NCI-H2196 treated with DMSO at 0.1 percent for 48 hours (cell line): ENCODE data around the gene PSMB5.

ENCODE experiments used
- DNase-seq: peaks from one replicate; lab custom pipeline; 2025; ENCODE audit not compliant: unreplicated experiment; lab: John Stamatoyannopoulos, UW

The PSMB5 gene

DNA sequence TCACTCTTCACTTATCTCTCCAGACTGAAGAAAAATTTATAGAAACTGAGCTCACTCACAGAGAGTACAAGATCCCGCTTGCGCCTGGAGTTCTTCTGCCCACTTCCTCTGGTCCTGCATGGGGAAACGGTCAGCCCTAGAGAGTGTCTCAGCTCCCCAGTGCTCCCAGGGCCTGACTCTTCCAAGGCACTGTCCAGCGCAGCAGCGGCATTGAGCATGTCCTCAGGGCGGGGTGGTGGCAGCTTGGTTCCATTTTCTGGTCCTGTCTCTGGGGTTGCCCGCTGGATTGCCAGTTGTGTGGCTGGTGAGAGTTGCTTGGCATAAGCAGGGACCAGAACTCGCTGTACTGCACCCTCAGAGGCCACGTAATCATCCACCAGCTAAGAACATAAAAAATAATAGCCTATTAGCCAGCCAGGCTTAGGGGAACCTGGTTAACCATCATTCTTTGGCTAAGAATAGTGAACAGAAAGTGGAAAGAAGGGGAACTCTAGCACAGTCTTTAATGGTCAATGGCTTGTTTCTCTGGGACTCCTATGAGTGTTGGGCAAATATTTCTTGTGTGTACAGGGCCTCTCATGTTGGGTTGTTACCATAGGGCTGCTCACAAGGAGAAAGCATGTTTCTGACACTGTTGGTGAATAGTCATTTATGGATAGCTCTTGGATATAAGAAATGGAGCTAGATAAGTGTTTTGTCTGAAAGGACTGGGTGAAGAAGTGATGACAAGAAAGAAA lies 38.6 kb downstream of the PSMB5 start:
- DNase-seq, result no peak

DNA sequence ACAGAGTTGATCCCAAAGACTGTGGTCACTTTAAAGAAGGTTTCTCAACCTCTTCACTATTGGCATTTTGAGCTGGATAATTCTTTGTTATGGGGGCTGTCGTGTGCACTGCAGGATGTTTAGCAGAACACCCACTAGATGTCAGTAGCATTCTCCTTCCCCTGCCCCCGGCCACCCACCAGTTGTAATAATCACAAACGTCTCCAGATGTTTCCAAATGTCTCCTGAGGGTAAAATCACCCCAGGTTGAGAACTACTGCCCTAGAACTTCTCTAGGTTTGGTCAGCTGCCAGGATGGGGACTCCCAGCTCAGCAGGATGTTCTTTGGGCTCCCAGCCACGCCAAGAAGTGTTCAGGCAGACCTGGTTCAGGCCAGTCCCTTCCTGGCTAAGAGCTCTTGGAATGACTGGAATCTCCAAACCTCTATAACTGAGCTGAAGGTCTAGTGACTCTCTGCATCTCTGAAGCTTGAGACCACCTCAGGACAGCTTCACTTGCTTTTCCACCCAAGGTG lies 39.9 kb downstream of the PSMB5 start:
- DNase-seq, result no peak

DNA sequence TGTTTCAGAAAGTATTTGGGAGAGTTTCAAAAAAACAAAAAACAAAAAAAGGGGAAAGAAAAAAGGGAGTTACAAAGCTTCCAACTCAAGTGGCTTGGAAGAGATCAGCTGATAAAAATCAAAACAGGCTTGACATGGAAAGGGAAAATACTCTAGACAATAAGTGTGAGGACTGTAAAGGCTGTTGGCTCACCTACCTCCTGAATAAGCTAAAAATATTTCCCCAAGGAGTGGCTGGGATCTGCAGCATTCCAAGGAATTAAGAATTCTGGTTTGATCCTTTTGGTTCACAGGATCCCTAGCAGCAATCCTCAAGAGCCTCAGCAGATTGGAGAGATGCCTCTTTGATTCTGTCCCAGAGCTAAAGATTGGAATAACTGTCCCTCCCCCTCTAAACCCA lies 41.2 kb downstream of the PSMB5 start:
- DNase-seq, result no peak

DNA sequence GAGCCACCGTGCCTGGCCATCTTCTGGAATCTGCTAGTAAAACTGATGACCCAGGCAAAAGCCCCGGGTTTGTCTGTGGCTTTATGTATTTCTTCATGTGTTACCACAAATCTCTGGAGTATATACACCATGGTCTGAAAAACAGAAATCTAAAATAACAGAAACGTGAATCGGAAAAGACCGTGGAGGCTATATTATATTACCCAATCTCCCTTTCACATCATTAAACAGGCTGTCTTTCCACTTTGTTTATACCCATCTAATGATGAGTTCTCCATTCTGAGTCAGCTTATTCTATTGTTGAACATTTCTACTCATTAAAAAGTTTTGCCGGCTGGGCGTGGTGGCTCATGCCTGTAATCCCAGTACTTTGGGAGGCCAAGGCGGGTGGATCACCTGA lies 42.8 kb downstream of the PSMB5 start:
- no peak for DNase-seq

DNA sequence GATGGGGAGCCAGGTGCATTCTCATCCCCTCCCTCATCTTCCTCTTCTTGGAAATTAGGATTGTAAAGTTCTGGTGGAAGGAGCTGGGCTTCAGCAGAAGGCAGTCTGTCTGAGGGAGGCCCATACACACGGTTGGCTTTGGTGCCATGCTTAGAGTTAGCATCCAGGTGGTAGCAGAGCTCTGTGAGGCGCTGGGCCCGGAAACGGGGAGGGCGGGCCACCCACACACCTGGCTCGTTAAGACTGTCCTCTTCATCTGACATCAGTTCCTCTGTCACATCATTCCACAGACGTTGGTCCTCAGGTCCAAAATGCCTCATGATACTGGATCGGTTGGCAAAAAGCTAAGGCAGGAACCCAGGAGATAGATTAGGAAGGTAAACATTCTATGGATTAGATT lies 47.4 kb downstream of the PSMB5 start:
- no peak for DNase-seq

DNA sequence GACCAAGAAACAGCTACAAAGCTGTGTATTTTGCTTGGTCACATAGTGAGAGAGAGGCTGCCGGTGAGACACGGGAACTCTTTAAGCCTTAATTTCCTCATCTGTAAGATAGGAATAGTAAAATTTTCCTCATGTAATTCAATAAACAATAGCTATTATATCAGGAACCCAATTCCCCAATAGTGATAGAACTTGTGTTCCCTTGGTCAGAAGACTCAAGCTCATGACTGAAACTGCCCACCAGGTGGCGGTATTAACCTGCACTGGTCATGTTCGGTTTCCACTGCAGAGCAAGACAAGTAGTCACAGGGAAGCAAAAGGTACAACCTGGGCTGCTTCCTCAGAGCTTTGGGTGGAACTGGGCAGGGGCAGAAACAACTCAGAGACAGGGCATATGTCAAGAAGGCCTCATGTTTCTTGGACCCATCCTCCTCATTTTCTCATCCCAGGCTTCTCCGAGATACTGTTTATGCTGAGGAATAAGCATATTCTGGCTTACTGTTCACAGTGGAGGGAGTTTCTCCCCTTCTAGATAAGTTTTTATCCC lies 48.1 kb downstream of the PSMB5 start:
- peak; percentile 54 for DNase-seq

DNA sequence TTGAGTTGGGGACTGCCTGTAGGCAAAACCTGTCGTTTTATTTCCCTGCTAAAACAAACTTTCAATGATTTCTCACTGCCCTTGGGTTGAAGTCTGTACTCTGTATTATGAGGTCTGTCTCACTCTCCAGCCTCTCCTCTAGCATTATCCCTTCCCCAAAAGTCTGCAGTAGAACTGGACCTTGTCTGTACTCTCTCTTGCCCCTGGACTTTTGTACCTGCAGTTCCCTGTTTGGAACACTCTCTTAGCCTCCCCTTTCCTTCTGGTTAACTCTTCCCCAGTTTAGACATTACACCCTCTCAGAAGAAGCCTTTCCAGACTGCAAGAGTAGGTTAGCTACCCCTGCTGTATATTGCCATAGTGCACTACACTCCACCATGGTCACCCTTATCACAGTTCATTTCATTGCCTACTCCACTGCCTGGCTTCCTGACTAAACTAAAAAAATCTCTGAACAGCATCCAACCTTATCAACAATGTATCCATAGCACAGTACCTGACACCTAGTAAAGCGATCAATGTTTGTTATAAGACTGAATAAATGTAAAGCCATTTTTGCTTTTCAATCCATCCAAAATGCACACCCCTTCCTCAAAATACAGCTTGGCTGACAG lies 48.7 kb downstream of the PSMB5 start:
- no peak for DNase-seq

DNA sequence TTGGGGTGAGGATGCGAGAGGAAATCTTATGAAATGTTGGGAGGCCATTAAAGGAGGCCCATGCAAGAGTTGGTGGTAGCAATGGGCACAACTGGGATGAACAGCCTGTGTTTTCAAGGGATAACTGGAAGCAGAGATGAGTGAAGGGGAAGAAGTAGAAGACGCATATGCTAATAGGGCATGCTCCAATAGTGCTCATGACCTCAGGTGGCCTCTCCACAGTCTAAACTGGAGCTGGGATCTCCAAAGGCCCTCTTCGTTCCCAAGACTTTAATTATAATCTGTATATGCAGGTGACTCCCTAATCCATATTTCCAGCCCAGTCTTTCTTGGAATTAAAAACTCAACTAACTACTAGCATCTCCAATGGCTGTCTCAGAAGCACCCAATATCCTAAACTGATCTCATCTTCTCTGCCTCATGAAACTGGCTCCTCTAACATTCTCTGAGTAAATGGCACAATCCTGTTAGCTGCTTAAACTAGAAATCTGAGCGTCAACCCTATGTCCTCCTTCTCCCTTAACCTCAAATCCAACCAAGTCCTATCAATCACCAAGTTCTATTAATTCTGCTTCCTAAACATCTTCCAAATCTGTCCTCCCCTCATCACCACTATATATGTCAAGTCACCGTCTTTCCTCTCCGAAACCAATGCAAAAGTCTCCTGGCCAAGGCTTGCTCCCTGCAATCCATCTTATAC lies 49.6 kb downstream of the PSMB5 start:
- DNase-seq, result no peak

DNA sequence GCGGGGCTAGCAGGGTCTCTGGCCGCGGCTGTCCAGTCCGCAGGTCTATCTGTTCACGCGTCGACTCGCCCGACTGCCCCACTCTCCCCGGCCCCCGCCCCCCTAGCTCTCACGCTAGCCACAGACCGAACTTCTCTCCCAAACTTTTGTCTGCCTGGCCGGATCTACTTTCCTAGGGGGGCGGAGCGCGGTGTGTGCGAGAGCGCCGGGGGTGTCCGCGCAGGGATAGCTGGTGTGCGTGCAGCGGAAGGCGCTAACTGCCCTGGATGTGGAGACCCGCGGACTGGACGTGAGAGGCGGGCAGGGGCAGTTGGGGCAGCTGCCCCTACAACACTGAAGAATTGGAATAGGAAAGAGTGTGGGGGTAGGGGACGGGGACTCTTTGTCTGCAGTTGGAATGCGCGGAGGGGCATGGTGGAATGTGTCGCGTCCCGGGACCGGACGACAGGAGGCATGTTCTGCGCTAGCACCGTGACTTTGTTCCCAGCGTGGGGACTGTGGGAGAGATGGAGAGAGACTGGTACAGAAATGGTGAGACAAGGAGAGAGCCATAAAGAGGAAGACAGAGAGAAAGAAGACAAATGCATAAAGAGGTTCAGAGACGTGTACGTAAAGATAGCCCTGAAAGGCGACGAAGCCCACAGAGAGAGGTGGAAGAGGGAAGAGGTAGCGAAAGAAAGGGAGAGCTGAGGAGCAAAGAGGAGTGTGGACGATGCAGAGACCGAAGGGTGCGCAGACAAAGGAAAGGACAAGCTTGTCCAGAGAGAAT lies 52.0 kb downstream of the PSMB5 start, which contains the start of gene AJUBA:
TSS of gene AJUBA (minus strand) at position 75 of the 769 bp plus-strand sequence. CDS start 285 bp downstream, outside the sequence.
- DNase-seq, result no peak

DNA sequence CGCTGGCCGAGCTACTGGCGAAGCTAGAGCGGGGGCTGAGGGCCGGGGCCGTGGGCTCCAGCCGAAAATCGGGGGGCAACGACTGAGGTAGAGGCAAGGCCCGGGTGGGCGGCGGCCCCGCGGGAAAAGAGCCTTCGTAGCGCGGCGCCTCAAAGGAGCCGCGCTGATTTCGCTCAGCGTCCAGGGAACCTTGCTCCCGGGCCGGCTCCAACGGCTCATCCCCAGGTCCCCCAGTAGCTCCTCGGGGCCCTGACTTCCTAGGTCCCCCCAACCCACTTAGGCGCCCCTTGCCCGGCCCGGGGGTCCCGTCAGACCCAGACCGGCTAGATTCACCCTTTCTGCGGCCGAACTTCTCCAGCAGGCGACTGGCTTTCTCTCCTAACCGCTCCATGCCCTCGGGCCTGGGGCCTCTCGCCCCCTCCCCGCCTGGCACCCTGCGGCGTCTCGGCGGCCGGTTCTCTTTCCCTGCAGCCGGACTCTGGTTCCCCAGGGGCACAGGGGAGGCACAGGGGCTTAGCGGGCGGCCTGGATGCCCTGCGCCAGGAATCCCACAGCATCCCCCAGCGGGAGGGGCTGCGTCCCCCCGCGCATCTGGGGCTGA lies 52.7 kb downstream of the PSMB5 start:
- DNase-seq, result no peak

DNA sequence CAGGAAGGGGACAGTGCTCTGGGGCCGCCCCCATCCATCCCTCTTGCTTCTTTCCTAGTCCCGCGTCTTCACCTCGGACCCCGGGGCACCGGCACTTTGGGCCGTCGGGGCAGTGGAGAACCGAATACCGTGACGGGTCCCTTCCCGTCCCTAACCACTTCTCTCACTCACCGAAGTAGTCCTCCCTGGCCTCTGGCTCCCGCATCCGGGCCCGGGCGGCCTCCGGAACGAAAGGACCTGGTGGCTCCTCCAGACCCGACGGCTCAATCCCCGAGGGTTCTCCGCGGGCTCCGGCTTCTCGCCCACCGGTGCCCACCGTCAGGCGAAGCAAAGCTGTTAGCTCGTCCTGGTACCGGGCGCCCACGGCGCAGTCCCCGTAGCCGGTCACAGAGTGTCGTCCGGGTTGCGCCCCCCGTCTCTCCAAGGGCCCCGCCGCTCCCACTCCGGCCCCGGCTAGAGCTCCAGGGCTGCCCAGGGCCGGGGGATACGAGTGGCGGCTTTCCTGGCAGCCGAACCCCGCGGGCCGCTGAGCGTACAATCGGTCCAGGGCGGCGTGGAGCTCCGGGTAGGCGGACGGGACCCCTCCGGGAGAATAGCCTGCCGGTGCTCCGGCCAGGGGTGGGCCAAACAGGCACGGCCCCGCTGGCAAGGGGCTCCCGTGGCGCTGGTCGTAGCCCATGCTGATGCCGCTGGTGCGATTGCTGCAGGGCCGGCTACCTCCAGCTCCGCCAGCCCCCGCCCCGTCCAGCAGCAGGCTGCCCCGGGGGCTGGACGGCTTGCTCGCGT lies 53.4 kb downstream of the PSMB5 start:
- no peak for DNase-seq

DNA sequence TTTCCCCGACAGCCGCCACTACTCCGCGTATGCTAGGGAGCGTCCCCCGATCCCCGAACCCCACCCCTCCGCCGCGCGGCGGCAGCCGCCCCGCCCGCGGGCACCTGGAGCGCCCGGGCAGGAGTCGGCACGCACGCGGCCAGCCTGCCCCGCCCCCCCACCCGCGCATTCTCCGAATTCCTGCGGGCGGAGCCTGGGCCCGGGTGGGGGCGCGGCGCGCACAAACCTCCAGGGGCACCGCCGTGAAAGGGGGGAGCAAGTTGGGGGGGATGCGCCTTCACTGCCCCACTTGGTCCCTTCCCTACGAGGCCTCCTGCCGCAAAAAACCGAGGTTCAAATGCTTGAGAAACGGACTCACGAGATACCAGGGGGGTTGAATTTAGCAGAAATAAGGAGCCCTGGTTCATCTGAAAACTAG lies 54.0 kb downstream of the PSMB5 start:
- DNase-seq, result no peak

DNA sequence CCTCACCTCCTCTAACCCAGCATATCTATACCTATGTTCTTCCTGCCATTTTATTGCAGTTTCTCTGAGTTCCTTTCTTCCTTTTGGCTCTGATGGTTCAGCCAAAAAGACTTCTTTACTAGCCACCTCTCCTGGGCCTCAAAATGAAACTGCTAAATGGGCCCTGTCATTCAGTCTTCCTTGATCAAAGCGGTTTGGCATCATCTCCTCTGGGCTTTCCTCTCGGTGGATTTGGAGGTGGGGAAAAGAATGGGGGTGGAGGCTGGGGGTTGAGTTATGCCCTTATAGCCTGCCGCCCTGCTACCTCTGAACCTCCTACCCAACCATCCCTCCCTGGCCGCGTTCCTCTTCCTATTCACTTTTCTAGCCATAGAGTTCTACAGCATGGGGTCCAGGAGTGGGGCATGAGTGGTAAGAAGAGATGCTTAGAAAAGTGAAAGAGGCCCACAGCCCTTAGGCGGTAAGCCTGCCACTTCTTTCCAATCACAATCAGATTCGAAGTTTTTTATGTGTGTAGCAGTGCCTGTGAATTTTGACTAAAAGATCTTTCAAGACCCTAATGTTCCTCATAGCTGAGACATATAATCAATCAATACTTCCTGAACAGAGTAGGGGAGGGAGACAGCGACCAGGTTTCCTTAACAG lies 54.8 kb downstream of the PSMB5 start:
- DNase-seq, result no peak

DNA sequence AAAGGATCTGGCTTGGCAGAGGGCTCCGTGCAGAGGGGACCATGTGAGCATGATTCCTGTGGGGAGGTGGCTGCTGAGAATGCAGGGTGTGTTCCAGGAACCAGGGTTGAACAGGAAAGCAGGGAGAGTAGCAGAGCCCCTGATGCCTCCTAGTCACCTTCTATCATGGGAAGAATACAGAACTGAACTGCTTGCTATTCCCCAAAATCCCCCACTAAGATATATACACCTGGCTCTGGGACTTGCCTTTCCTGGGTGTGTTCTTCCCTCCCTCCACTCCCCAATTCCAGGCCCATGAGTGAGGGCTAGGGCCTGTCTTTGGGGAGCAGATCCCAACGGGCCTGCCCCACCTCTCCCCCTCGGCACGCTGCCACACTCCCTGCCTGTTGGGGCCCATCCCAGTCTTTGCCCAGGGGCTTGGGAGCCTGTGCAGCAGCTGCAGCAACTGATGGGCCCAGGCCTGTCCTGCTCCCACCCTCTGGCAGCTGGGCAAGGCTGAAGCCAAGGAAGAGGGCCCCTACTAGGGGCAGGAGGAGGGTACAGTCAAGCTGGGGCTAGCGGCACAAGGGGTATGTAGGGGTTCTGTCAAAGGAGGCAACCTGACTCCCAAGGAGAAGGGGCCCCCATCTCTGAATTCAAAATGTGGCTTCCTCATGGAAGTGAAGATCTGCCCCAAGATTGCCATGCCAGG lies 55.6 kb downstream of the PSMB5 start:
- no peak for DNase-seq

DNA sequence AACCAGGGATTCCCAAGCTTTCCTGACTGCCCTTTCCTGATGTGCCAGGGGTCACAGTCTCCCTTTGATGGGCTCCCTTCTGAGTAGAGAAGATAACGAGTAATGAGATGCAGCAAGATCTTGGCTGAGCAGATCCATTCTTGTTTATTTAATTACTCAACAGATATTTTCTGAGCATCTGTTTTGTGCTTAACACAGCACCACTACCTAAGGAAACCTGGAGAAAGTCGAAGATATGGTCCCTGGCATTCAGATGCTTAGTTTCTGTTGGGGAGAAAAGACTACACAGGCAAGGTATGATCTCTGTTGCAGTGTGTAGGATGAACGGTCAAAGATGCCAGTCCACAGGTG lies 56.2 kb downstream of the PSMB5 start:
- no peak for DNase-seq

DNA sequence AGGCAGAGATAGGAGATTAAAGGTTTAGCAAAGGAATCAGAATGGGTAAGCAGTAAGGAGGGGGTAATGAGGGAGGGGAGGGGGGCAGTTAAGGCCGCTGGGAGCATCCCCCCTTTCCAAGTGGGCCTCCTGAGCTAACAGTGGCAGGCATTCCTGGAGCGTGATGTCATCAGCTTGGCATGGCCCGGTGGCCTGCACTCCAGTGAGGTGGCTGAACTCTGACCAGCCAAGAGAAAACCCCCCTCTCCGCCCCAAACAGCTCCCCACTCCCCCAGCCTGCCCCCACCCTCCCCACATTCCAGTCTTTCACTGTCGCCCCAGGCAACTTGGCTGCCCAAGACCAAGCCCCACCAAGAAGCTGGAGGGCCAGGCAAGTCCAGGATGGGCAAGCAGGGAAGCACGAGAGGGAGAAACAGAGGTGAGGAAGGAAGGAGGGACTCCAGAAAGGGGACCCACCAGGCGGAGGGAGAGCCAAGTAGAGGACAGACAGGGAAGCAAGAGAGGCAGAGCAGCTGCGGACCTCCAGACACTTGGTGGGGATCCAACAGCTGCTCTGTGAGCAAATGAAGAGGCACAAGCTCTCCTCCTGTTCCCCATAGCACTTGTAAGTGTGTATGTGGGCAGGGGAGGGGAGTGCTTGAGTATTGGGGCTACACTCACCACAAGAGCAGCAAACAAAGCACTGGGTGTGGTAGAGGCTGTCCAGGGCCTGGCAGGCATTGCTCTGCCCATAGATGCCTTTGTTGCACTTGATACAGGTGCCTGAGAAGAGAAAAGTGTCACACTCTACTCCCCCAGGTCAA lies 56.8 kb downstream of the PSMB5 start:
- no peak for DNase-seq

DNA sequence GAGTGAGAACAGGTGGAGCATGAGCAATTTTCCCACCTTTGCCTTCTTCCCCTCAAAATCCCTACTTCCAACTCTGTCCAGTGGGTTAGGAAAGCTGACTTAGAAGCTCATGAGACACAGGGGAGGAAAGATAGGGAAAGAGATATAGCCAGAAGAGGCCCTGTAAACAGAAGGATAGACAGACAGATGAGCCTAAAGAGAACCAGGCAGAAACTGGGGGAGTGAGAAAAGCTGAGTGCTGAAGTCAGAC lies 57.3 kb downstream of the PSMB5 start:
- no peak for DNase-seq
